Measurements from ENCODE around the gene NRG2.

NRG2 gene

DNA sequence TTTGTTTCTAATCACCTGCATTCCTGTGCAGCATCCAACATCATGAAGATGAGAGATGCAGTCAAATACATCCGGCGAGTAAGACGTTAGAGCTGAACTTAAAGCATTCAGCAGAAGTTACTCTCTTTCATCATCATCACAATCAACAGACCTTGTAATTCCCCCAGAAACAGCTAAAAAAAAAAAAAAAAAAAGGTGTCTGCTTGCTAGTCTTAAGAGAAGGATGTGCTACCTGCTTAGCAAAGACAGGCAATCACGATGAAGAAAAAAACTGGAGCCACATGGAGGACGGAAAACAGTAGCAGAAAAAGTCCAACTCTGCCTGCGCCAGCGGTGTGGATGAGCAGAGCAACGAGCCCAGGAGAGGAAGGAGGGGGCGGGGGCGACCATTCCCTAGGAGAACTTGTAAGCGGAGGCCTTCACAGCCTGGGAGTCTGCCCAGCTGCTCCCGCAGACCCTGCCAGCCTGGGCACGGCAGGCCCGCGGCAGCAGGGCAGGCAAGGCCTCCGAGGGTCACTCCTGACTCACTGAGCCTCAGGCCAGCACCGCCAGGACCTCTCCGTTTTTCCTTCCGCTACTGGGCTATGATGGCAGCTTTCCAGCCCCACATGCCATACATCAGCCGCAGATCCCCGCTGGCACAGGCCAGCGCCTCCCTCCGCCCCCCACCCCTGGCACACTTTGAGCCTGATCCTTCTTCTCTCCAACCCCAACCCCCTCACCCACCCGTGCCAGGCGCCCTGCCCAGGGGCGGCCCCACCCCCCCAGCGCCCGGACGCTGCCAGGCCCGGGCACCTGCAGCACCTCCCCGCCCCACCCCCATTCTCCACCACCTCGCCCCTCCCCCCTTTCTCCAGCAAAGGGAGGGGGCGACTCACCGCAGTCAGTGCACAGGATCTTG is 1.4 kb downstream of the NRG2 start:
- peak overlapping the region; percentile 62 for H3K4me3 ChIP-seq (ENCODE audit: low read depth, low read length)
- TF ChIP-seq, protein P1, sequence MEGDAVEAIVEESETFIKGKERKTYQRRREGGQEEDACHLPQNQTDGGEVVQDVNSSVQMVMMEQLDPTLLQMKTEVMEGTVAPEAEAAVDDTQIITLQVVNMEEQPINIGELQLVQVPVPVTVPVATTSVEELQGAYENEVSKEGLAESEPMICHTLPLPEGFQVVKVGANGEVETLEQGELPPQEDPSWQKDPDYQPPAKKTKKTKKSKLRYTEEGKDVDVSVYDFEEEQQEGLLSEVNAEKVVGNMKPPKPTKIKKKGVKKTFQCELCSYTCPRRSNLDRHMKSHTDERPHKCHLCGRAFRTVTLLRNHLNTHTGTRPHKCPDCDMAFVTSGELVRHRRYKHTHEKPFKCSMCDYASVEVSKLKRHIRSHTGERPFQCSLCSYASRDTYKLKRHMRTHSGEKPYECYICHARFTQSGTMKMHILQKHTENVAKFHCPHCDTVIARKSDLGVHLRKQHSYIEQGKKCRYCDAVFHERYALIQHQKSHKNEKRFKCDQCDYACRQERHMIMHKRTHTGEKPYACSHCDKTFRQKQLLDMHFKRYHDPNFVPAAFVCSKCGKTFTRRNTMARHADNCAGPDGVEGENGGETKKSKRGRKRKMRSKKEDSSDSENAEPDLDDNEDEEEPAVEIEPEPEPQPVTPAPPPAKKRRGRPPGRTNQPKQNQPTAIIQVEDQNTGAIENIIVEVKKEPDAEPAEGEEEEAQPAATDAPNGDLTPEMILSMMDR (IDR thresholded peaks at IDR 0.05; ENCODE audit: low read depth, low read length): no peak

DNA sequence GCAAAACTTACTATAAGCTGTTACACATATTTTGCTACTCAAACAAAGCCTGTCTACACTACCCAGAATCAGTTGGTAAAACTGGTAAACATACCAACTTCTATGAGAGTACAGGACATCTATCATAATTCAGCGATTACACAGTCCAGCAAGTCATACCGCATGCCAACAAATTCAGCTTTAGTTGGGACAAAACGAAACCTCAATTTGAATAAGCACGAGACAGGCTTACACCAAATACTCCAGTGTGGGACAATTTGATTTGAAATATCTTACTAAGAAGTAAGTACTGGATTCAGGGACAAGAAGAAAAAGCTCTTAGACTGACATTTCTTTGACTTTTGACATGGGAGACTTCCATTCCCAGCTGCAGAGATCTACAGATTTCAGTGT is 2.0 kb downstream of the NRG2 start:
- H3K4me3 ChIP-seq (ENCODE audit: low read depth, low read length): no peak overlapping the region
- TF ChIP-seq, protein P1 (IDR thresholded peaks at IDR 0.05; ENCODE audit: low read depth, low read length): no peak

DNA sequence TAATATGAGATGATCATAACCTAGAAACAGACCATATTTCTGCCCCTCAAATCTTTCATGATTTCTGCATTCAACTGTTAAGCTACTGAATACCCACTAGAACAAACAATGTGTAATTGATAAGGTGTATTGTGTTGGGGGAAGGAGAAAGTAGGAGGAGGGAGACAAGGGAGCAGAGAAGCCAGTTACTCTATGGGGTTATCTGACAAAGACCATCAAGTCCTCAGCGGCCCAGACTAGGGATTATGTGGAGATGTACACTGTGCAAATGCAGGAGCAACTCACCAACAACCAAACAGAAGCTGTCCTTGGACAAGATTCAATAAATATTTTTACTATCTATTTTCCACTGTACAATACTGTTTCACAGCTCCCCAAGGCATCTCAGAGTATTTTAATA is 2.7 kb downstream of the NRG2 start:
- TF ChIP-seq, protein P1 (IDR thresholded peaks at IDR 0.05; ENCODE audit: low read depth, low read length): no peak
- no peak overlapping the region for H3K4me3 ChIP-seq (ENCODE audit: low read depth, low read length)

DNA sequence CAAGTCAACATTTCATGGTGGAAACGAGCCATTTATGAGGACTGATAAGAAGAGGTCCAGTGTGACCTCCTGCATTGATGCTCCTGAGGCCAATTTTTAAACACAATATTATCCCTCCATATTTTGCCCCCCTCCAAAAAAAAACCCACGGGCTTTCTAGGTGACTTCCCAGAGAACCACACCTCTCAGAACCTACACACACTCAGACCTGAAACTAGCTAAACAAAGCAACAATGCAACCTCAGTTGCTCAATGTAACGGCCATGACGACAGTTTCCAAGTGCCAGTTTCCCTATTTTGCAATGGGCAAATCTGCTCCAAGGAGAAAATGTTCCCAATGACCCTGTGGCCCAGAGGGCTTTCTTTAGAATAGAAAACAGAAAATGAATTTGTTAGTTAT is 3.5 kb downstream of the NRG2 start:
- no peak overlapping the region for H3K4me3 ChIP-seq (ENCODE audit: low read depth, low read length)
- TF ChIP-seq, protein P1 (IDR thresholded peaks at IDR 0.05; ENCODE audit: low read depth, low read length): no peak

DNA sequence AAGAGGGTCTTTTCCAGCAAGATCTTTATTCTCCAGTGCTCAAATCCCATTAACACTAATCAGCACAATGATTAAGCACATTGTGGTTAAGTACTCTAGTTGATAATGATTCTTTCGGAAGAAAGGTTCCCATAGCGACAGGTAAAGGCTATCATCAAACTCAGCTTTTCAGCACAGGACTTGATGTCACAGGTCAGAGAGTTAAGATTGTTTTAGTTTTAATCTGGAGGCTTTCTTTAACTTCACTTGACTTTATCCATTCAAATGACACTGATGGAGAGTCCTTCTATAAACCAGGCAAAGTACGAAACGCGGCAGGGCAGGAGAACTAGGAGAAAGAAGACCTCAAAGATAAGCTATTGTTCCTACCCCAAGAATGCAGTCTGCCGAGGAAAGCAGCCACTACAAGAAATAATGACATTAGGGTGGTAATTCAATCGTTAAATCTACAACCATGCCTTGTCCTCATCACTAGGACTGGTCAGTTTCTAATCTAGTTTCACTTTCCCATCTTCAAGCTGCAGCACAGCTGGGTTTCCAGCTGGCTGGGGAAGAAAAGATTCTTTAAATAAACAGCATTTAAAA is 4.6 kb downstream of the NRG2 start:
- TF ChIP-seq, protein P1 (IDR thresholded peaks at IDR 0.05; ENCODE audit: low read depth, low read length): no peak
- H3K4me3 ChIP-seq (ENCODE audit: low read depth, low read length): peak overlapping the region; percentile 61

DNA sequence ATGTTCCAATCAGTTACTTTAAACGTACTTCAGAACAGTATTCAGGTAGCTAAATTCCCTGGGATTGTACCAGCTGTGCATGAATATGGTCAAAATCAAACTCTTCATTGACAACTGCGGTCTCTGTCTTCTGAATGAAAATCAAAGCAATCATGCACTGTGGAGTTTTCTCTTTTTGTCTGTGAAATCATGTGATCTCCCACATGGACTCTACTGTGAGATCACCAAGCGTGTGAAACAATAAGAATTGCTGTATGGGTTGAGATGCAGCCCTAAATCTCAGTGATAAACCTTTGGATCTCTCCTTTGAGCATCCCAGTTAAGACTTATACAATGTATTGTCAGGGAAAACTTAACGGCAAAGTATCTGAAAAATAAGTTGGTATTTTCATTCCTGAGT is 6.1 kb downstream of the NRG2 start:
- TF ChIP-seq, protein P1 (IDR thresholded peaks at IDR 0.05; ENCODE audit: low read depth, low read length): no peak
- no peak overlapping the region for H3K4me3 ChIP-seq (ENCODE audit: low read depth, low read length)

DNA sequence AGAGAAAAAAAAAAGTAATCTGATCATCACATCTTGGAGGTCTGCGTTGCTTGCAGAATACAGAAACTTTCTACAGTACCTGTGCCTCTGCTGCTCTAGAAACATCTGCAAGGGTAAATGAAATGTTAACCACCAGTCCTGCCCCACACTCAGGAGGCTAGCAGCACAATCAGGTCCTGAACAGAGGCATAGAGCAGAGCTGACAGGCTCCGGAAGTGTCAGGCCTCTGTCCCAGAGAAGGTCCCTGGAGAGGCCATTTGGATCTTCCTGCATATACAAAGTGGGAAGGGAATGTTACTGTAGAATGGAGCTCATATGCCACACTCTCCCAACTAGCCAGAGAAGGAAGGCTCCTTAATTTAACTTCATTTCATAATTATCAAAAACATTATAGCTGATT is 7.2 kb downstream of the NRG2 start:
- no peak overlapping the region for H3K4me3 ChIP-seq (ENCODE audit: low read depth, low read length)

More for the DNA sequence above, 7.2 kb downstream of the NRG2 start:
- TF ChIP-seq, protein P1 (IDR thresholded peaks at IDR 0.05; ENCODE audit: low read depth, low read length): no peak
